PC-3 (cell line): Measurements from ENCODE around the gene TEX30.

Experiments used
- CTCF ChIP-seq: fragments of 300-600 bp; sonication (generic); conservative IDR thresholded peaks from 2 replicates; pipeline ENCODE4 v1.5.1; 2017; ENCODE audit warnings: antibody characterized with exemption, low read depth, mild to moderate bottlenecking, low read length
- EZH2 ChIP-seq: fragments of 300-600 bp; sonication (generic); IDR thresholded peaks from one replicate; pipeline ENCODE4 v1.6.1; 2017; ENCODE audit warnings: antibody characterized with exemption, mild to moderate bottlenecking, low read length; ENCODE audit not compliant: unreplicated experiment
- EZH2phosphoT487 ChIP-seq: fragments of 300-600 bp; sonication (generic); IDR thresholded peaks from 2 replicates; pipeline ENCODE4 v1.6.1; 2018; ENCODE audit warnings: mild to moderate bottlenecking, antibody characterized with exemption, low read length, borderline replicate concordance

GRCh38 chr13:102815788-102816187 is 42.2 kb upstream of the TEX30 start:
- TF ChIP-seq CTCF (no peak), EZH2 (no peak), EZH2phosphoT487 (no peak)
